Activated CD4-positive, CD25-positive, alpha-beta regulatory T cell (primary cell): Measurements from ENCODE around the gene ACAA2.

ENCODE experiments used
- DNase-seq, 4 experiments: peaks; one replicate each; lab custom pipeline; 2025; lab: John Stamatoyannopoulos, UW

Gene ACAA2

GRCh38 chr18:49767111-49768050 is 46.0 kb downstream of the ACAA2 start:
- DNase-seq = no peak

- no peak for DNase-seq
Measured at GRCh38 chr18:49766646-49767045, 46.7 kb downstream of the ACAA2 start.

- no peak for DNase-seq
Measured at GRCh38 chr18:49764032-49764431, 49.3 kb downstream of the ACAA2 start.

GRCh38 chr18:49763590-49763989 is 49.7 kb downstream of the ACAA2 start:
- no peak for DNase-seq

GRCh38 chr18:49762191-49763077 is 50.9 kb downstream of the ACAA2 start:
- DNase-seq = no peak

GRCh38 chr18:49761771-49762170 is 51.6 kb downstream of the ACAA2 start:
- DNase-seq = no peak

GRCh38 chr18:49758263-49758610 is 55.1 kb downstream of the ACAA2 start:
- no peak for DNase-seq

GRCh38 chr18:49757513-49758262 is 55.6 kb downstream of the ACAA2 start:
- no peak for DNase-seq

- DNase-seq = no peak
Measured at GRCh38 chr18:49756671-49757362, 56.5 kb downstream of the ACAA2 start.

GRCh38 chr18:49756135-49756534 is 57.2 kb downstream of the ACAA2 start:
- no peak for DNase-seq

GRCh38 chr18:49755489-49755888 is 57.8 kb downstream of the ACAA2 start:
- no peak for DNase-seq

GRCh38 chr18:49754866-49755265 is 58.5 kb downstream of the ACAA2 start:
- DNase-seq = no peak

GRCh38 chr18:49753643-49754042 is 59.7 kb downstream of the ACAA2 start:
- DNase-seq = no peak

GRCh38 chr18:49752095-49752457 is 61.3 kb downstream of the ACAA2 start:
- no peak for DNase-seq

GRCh38 chr18:49751427-49752094 is 61.8 kb downstream of the ACAA2 start:
- no peak for DNase-seq

GRCh38 chr18:49749563-49749962 is 63.8 kb downstream of the ACAA2 start:
- DNase-seq = no peak

GRCh38 chr18:49747876-49748275 is 65.5 kb downstream of the ACAA2 start:
- DNase-seq = no peak

GRCh38 chr18:49745045-49746014 is 68.0 kb downstream of the ACAA2 start:
- DNase-seq = no peak

- DNase-seq = no peak
Measured at GRCh38 chr18:49744376-49745008, 68.8 kb downstream of the ACAA2 start.
